ENCODE measurements around the gene LEAP2.

GRCh38 chr5:132890817-132891216, 17.3 kb downstream of the LEAP2 start:
- no peak for TF ChIP-seq CTCF (IDR thresholded peaks at IDR 0.05; ENCODE audit: insufficient read depth, low read length, poor library complexity, severe bottlenecking)
- TF ChIP-seq EZH2phosphoT487 (conservative IDR thresholded peaks at IDR 0.05; ENCODE audit: low read length) = no peak

Data from SU-DHL-6 (cell line).